Measurements from ENCODE around the gene AP1G1. TPM values are rescaled to one million over a fixed set of nuclear protein-coding genes. Genes with fewer than 3 reads are reported as not detected.

Gene AP1G1
- 10 to 100 TPM; 87.2 to 88.6 TPM for total RNA-seq

- peak within 1 kb of the TSS; percentile 100 for H3K27ac Mint-ChIP-seq
- H3K4me1 Mint-ChIP-seq, result peaks cover 34% of the 10 kb centered on the region
- ATAC-seq (peak; percentile 96), DNase-seq (peak; percentile 97)
- no peaks in the 10 kb centered on the region for H3K9me3 Mint-ChIP-seq (ENCODE audit: low read depth)
- peak within 1 kb of the TSS; percentile 91 for H3K4me3 Mint-ChIP-seq
- H3K27me3 Mint-ChIP-seq, result no peaks in the 10 kb centered on the region
- CTCF ChIA-PET, result interaction anchor here (1.2 to 5.9 kb wide), 5 partner anchors 14 to 153 kb away, joined by 3 to 36 read pairs (median 5); partner anchors contain the start of gene ZNF821
- H3K36me3 Mint-ChIP-seq, result peaks cover 3% of the 10 kb centered on the region
Observed at GRCh38 chr16:71808593-71809459, at the start of gene AP1G1. Gene AP1G1, minus strand, starts transcription at chr16:71808834. Its CDS starts 19,355 bp downstream, at chr16:71789479.

- no peaks in the 10 kb centered on the region for H3K27me3 Mint-ChIP-seq
- DNase-seq (peak; percentile 80), ATAC-seq (peak; percentile 87)
- peaks cover 67% of the 10 kb centered on the region for H3K4me1 Mint-ChIP-seq
- peak overlapping the region; percentile 86 for H3K27ac Mint-ChIP-seq
- CTCF ChIA-PET, result interaction anchor here (0.9 to 5.6 kb wide), 3 partner anchors 14 to 26 kb away, joined by 4 to 40 read pairs (median 4); partner anchors contain the start of gene ZNF821
- no peaks in the 10 kb centered on the region for H3K9me3 Mint-ChIP-seq (ENCODE audit: low read depth)
- peaks cover 35% of the 10 kb centered on the region for H3K36me3 Mint-ChIP-seq
- H3K4me3 Mint-ChIP-seq, result peak overlapping the region; percentile 37
Observed at GRCh38 chr16:71855937-71856662, 47.5 kb upstream of the AP1G1 start.

- no peak overlapping the region for H3K4me3 Mint-ChIP-seq
- H3K36me3 Mint-ChIP-seq, result peaks cover 47% of the 10 kb centered on the region
- peaks cover 67% of the 10 kb centered on the region for H3K4me1 Mint-ChIP-seq
- no peak for ATAC-seq
- peak overlapping the region; percentile 86 for H3K27ac Mint-ChIP-seq
- H3K27me3 Mint-ChIP-seq, result no peaks in the 10 kb centered on the region
- no peak for DNase-seq
- no peaks in the 10 kb centered on the region for H3K9me3 Mint-ChIP-seq (ENCODE audit: low read depth)
- CTCF ChIA-PET, result interaction anchor here (5.6 kb wide), 1 partner anchor 28 kb away, joined by 40 read pairs; the partner anchor contains the start of gene ZNF821
Observed at GRCh38 chr16:71854369-71854948, 45.8 kb upstream of the AP1G1 start.

GRCh38 chr16:71853413-71853812 lies 44.8 kb upstream of the AP1G1 start:
- ATAC-seq (no peak), DNase-seq (no peak)
- CTCF ChIA-PET, result interaction anchor here (1.3 kb wide), 1 partner anchor 29 kb away, joined by 3 read pairs; no protein-coding TSS in a partner anchor
- H3K27me3 Mint-ChIP-seq, result no peaks in the 10 kb centered on the region
- H3K4me1 Mint-ChIP-seq, result peaks cover 66% of the 10 kb centered on the region
- H3K27ac Mint-ChIP-seq, result peak overlapping the region; percentile 63
- no peaks in the 10 kb centered on the region for H3K9me3 Mint-ChIP-seq (ENCODE audit: low read depth)
- H3K4me3 Mint-ChIP-seq, result no peak overlapping the region
- peaks cover 43% of the 10 kb centered on the region for H3K36me3 Mint-ChIP-seq

- Mint-ChIP-seq H3K27ac (no peak overlapping the region), H3K4me1 (peaks cover 72% of the 10 kb centered on the region), H3K36me3 (peaks cover 46% of the 10 kb centered on the region), H3K9me3 (ENCODE audit: low read depth) (no peaks in the 10 kb centered on the region), H3K27me3 (no peaks in the 10 kb centered on the region), H3K4me3 (no peak overlapping the region)
- no peak for DNase-seq
- CTCF ChIA-PET, result interaction anchor here (1.3 kb wide), 2 partner anchors 28 to 30 kb away, joined by 3 read pairs; no protein-coding TSS in a partner anchor
- ATAC-seq, result no peak
Observed at GRCh38 chr16:71852561-71852960, 43.9 kb upstream of the AP1G1 start.

GRCh38 chr16:71852158-71852557 lies 43.5 kb upstream of the AP1G1 start:
- CTCF ChIA-PET, result interaction anchor here (1.3 kb wide), 2 partner anchors 29 to 31 kb away, joined by 3 read pairs; no protein-coding TSS in a partner anchor
- DNase-seq (no peak), ATAC-seq (no peak)
- no peaks in the 10 kb centered on the region for H3K9me3 Mint-ChIP-seq (ENCODE audit: low read depth)
- H3K36me3 Mint-ChIP-seq, result peaks cover 42% of the 10 kb centered on the region
- no peaks in the 10 kb centered on the region for H3K27me3 Mint-ChIP-seq
- H3K27ac Mint-ChIP-seq, result no peak overlapping the region
- peaks cover 72% of the 10 kb centered on the region for H3K4me1 Mint-ChIP-seq
- H3K4me3 Mint-ChIP-seq, result no peak overlapping the region

GRCh38 chr16:71851746-71852145 lies 43.1 kb upstream of the AP1G1 start:
- no peaks in the 10 kb centered on the region for H3K9me3 Mint-ChIP-seq (ENCODE audit: low read depth)
- H3K36me3 Mint-ChIP-seq, result peaks cover 42% of the 10 kb centered on the region
- DNase-seq (no peak), ATAC-seq (no peak)
- CTCF ChIA-PET, result interaction anchor here (1.3 kb wide), 1 partner anchor 29 kb away, joined by 3 read pairs; no protein-coding TSS in a partner anchor
- H3K4me1 Mint-ChIP-seq, result peaks cover 72% of the 10 kb centered on the region
- no peaks in the 10 kb centered on the region for H3K27me3 Mint-ChIP-seq
- H3K4me3 Mint-ChIP-seq, result no peak overlapping the region
- H3K27ac Mint-ChIP-seq, result no peak overlapping the region

GRCh38 chr16:71848622-71849021 lies 40.0 kb upstream of the AP1G1 start:
- Mint-ChIP-seq H3K27me3 (no peaks in the 10 kb centered on the region), H3K4me1 (peaks cover 57% of the 10 kb centered on the region), H3K4me3 (no peak overlapping the region), H3K9me3 (ENCODE audit: low read depth) (no peaks in the 10 kb centered on the region), H3K27ac (peak overlapping the region; percentile 13), H3K36me3 (peaks cover 34% of the 10 kb centered on the region)
- DNase-seq (no peak), ATAC-seq (no peak)
- CTCF ChIA-PET, result interaction anchor here (1.0 to 1.6 kb wide), 3 partner anchors 14 to 35 kb away, joined by 3 read pairs; partner anchors contain the start of gene ZNF821

- CTCF ChIA-PET, result interaction anchor here (1.0 to 3.5 kb wide), 4 partner anchors 11 to 115 kb away, joined by 3 to 29 read pairs (median 6); partner anchors contain the start of gene ZNF821
- Mint-ChIP-seq H3K36me3 (peaks cover 31% of the 10 kb centered on the region), H3K4me3 (peak overlapping the region; percentile 86), H3K4me1 (peaks cover 56% of the 10 kb centered on the region), H3K27me3 (no peaks in the 10 kb centered on the region), H3K9me3 (ENCODE audit: low read depth) (no peaks in the 10 kb centered on the region), H3K27ac (peak overlapping the region; percentile 95)
- ATAC-seq (no peak), DNase-seq (no peak)
Observed at GRCh38 chr16:71847096-71847495, 38.5 kb upstream of the AP1G1 start.

- peaks cover 30% of the 10 kb centered on the region for H3K36me3 Mint-ChIP-seq
- no peaks in the 10 kb centered on the region for H3K27me3 Mint-ChIP-seq
- peak overlapping the region; percentile 95 for H3K27ac Mint-ChIP-seq
- CTCF ChIA-PET, result interaction anchor here (0.8 to 3.5 kb wide), 6 partner anchors 12 to 115 kb away, joined by 3 to 29 read pairs (median 3); partner anchors contain the start of genes AP1G1, IST1 and ZNF821
- H3K4me1 Mint-ChIP-seq, result peaks cover 55% of the 10 kb centered on the region
- ATAC-seq (no peak), DNase-seq (peak; percentile 47)
- H3K4me3 Mint-ChIP-seq, result peak overlapping the region; percentile 86
- H3K9me3 Mint-ChIP-seq (ENCODE audit: low read depth), result no peaks in the 10 kb centered on the region
Observed at GRCh38 chr16:71846431-71846830, 37.8 kb upstream of the AP1G1 start.

- peak; percentile 95 for DNase-seq
- H3K4me3 Mint-ChIP-seq, result peak within 1 kb of the TSS; percentile 86
- H3K36me3 Mint-ChIP-seq, result peaks cover 24% of the 10 kb centered on the region
Observed at GRCh38 chr16:71845639-71846430, 37.2 kb upstream of the AP1G1 start, which contains the start of gene ATXN1L. Gene ATXN1L, plus strand, starts transcription at chr16:71845976. Its CDS starts 3,765 bp downstream, at chr16:71849741.

GRCh38 chr16:71843572-71843971 lies 34.9 kb upstream of the AP1G1 start:
- Mint-ChIP-seq H3K4me3 (no peak overlapping the region), H3K4me1 (peaks cover 51% of the 10 kb centered on the region), H3K27ac (peak overlapping the region; percentile 29), H3K27me3 (no peaks in the 10 kb centered on the region), H3K9me3 (ENCODE audit: low read depth) (no peaks in the 10 kb centered on the region), H3K36me3 (peaks cover 7% of the 10 kb centered on the region)
- DNase-seq (no peak), ATAC-seq (no peak)
- CTCF ChIA-PET, result interaction anchor here (0.9 to 4.0 kb wide), 5 partner anchors 14 to 278 kb away, joined by 3 to 18 read pairs (median 4); partner anchors contain the start of gene AP1G1

More at GRCh38 chr16:71845639-71846430, 37.2 kb upstream of the AP1G1 start, which contains the start of gene ATXN1L:
- CTCF ChIA-PET, result interaction anchor here (0.8 to 3.5 kb wide), 6 partner anchors 12 to 116 kb away, joined by 3 to 29 read pairs (median 3); partner anchors contain the start of genes AP1G1, IST1 and ZNF821
- H3K27ac Mint-ChIP-seq, result peak within 1 kb of the TSS; percentile 95
- H3K27me3 Mint-ChIP-seq, result no peaks in the 10 kb centered on the region
- peak; percentile 94 for ATAC-seq
- H3K4me1 Mint-ChIP-seq, result peaks cover 55% of the 10 kb centered on the region
- no peaks in the 10 kb centered on the region for H3K9me3 Mint-ChIP-seq (ENCODE audit: low read depth)
